SK-N-SH treated with all-trans-retinoic acid at 6 μM for 48 hours (cell line): ENCODE results near the gene LOXL3.
A peak's percentile ranks its signal among the peaks of the same experiment; 100 is the strongest.

Experiments used
- ATAC-seq: fragments of 200-7000 bp; cut with Tn5 transposase; 3 replicates; pipeline ENCODE4 v1.9.1; 2020; ENCODE audit warnings: mild to moderate bottlenecking, moderate library complexity
- ARNTL ChIP-seq: fragments of 450-650 bp; formaldehyde crosslinking; IDR thresholded peaks from 2 replicates; pipeline ENCODE4 v1.5.0; 2020; ENCODE audit warnings: low read depth, mild to moderate bottlenecking, moderate library complexity, borderline replicate concordance
- BACH2 ChIP-seq: fragments of 250-450 bp; sonication (Bioruptor Pico); IDR thresholded peaks from 2 replicates; pipeline ENCODE4 v1.9.0; 2021; ENCODE audit warnings: mild to moderate bottlenecking, borderline replicate concordance
- CSDC2 ChIP-seq: fragments of 250-450 bp; sonication (Bioruptor Pico); IDR thresholded peaks from 2 replicates; pipeline ENCODE4 v1.5.0; 2020; ENCODE audit warnings: mild to moderate bottlenecking, moderate library complexity
- CSRNP3 ChIP-seq: fragments of 250-450 bp; sonication (Bioruptor Pico); IDR thresholded peaks from 2 replicates; pipeline ENCODE4 v1.5.1; 2021; ENCODE audit warnings: mild to moderate bottlenecking, moderate library complexity
- ESRRG ChIP-seq: fragments of 250-450 bp; sonication (Bioruptor Pico); IDR thresholded peaks from 2 replicates; pipeline ENCODE4 v1.6.1; 2021; ENCODE audit warnings: mild to moderate bottlenecking
- GLIS3 ChIP-seq: fragments of 250-450 bp; sonication (Bioruptor Pico); IDR thresholded peaks from 2 replicates; pipeline ENCODE4 v1.5.0; 2020; ENCODE audit warnings: mild to moderate bottlenecking, moderate library complexity
- ISL1 ChIP-seq: fragments of 250-450 bp; sonication (Bioruptor Pico); IDR thresholded peaks from 2 replicates; pipeline ENCODE4 v2.1.2; 2022; ENCODE audit warnings: mild to moderate bottlenecking, moderate library complexity
- OSR1 ChIP-seq: fragments of 250-450 bp; sonication (Bioruptor Pico); IDR thresholded peaks from 2 replicates; pipeline ENCODE4 v1.8.0; 2022; ENCODE audit warnings: moderate library complexity, mild to moderate bottlenecking, inconsistent platforms
- POU6F1 ChIP-seq: fragments of 250-450 bp; sonication (Bioruptor Pico); IDR thresholded peaks from 2 replicates; pipeline ENCODE4 v1.8.0; 2021; ENCODE audit warnings: low read depth, mild to moderate bottlenecking, moderate library complexity, borderline replicate concordance
- PPARA ChIP-seq: fragments of 250-450 bp; sonication (Bioruptor Pico); IDR thresholded peaks from 2 replicates; pipeline ENCODE4 v1.5.0; 2020; ENCODE audit warnings: mild to moderate bottlenecking, borderline replicate concordance
- RARB ChIP-seq: fragments of 250-450 bp; sonication (Bioruptor Pico); IDR thresholded peaks from 2 replicates; pipeline ENCODE4 v1.8.0; 2021; ENCODE audit warnings: mild to moderate bottlenecking, moderate library complexity
- TCF4 ChIP-seq: fragments of 250-450 bp; sonication (Bioruptor Pico); IDR thresholded peaks from 2 replicates; pipeline ENCODE4 v1.8.0; 2021; ENCODE audit warnings: mild to moderate bottlenecking, moderate library complexity, borderline replicate concordance
- TOX ChIP-seq: fragments of 250-450 bp; sonication (Bioruptor Pico); IDR thresholded peaks from 2 replicates; pipeline ENCODE4 v1.8.0; 2021; ENCODE audit warnings: mild to moderate bottlenecking, moderate library complexity, borderline replicate concordance
- TSHZ2 ChIP-seq: fragments of 250-450 bp; sonication (Bioruptor Pico); IDR thresholded peaks from 2 replicates; pipeline ENCODE4 v1.5.0; 2020; ENCODE audit warnings: mild to moderate bottlenecking, moderate library complexity
- ZC3H10 ChIP-seq: fragments of 250-450 bp; sonication (Bioruptor Pico); IDR thresholded peaks from 2 replicates; pipeline ENCODE4 v1.5.1; 2021; ENCODE audit warnings: mild to moderate bottlenecking, moderate library complexity
- ZFP3 ChIP-seq: fragments of 250-450 bp; sonication (Bioruptor Pico); IDR thresholded peaks from 2 replicates; pipeline ENCODE4 v1.5.0; 2020; ENCODE audit warnings: mild to moderate bottlenecking, moderate library complexity
- ZFP30 ChIP-seq: fragments of 450-650 bp; formaldehyde crosslinking; IDR thresholded peaks from 2 replicates; pipeline ENCODE4 v1.5.0; 2022; ENCODE audit warnings: mild to moderate bottlenecking, moderate library complexity
- ZNF565 ChIP-seq: fragments of 450-650 bp; formaldehyde crosslinking; conservative IDR thresholded peaks from 2 replicates; pipeline ENCODE4 v1.5.0; 2020; ENCODE audit warnings: low read depth, mild to moderate bottlenecking, moderate library complexity
- ZNF70 ChIP-seq: fragments of 450-650 bp; formaldehyde crosslinking; IDR thresholded peaks from 2 replicates; pipeline ENCODE4 v1.5.0; 2020; ENCODE audit warnings: mild to moderate bottlenecking, moderate library complexity
- ZNF8 ChIP-seq: fragments of 450-650 bp; formaldehyde crosslinking; IDR thresholded peaks from 2 replicates; pipeline ENCODE4 v1.5.0; 2020; ENCODE audit warnings: mild to moderate bottlenecking, moderate library complexity
- TF ChIP-seq, protein P1 (sequence below): fragments of 250-450 bp; sonication (Bioruptor Pico); IDR thresholded peaks from 2 replicates; pipeline ENCODE4 v1.5.1; 2020; ENCODE audit warnings: low read depth, mild to moderate bottlenecking, moderate library complexity

LOXL3 gene

GRCh38 chr2:74576863-74577229 lies 23.1 kb upstream of the LOXL3 start:
- peak; percentile 6; the same call in 1 of the 3 replicates for ATAC-seq
- TF ChIP-seq ZFP3 (CRISPR knock-in tag), result no peak
- TF ChIP-seq RARB (CRISPR knock-in tag), result no peak
- no peak for TF ChIP-seq GLIS3 (CRISPR knock-in tag)
- TF ChIP-seq OSR1 (CRISPR knock-in tag), result no peak
- no peak for TF ChIP-seq TCF4 (CRISPR knock-in tag)
- no peak for TF ChIP-seq ESRRG (CRISPR knock-in tag)
- TF ChIP-seq POU6F1 (CRISPR knock-in tag), result no peak
- TF ChIP-seq, protein P1, sequence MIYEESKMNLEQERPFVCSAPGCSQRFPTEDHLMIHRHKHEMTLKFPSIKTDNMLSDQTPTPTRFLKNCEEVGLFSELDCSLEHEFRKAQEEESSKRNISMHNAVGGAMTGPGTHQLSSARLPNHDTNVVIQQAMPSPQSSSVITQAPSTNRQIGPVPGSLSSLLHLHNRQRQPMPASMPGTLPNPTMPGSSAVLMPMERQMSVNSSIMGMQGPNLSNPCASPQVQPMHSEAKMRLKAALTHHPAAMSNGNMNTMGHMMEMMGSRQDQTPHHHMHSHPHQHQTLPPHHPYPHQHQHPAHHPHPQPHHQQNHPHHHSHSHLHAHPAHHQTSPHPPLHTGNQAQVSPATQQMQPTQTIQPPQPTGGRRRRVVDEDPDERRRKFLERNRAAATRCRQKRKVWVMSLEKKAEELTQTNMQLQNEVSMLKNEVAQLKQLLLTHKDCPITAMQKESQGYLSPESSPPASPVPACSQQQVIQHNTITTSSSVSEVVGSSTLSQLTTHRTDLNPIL (CRISPR knock-in tag), result no peak
- TF ChIP-seq, all 23 proteins: peak for 0

DNA sequence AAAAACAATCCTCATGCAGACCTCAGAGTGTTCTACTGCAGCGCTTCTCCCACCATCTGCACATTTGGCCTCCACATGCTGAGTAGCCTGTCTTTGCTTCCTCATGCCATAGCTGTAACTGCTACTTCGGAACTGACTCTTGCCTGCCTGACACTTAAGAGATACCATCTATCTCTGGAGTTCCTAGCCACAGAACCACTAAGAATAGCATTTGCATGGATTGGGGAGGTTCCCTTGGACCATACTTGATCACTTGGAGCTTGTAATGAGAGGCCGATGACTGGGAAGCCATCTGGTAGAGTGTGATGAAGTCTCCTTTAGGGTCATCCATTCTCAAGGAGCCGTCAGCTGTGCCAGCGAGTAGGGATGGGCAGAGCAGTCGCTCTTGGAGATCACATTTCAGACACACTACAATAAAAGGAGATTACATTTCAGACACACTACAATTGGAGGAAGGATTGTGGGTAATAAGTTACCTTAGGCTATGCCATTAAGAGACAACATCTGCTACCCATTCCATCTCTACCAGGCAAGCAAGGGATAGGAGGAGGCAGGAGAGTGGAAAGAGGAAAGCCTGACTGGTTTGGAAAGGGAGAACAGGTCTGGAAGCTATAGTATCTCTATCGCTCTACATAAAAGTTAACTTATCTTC lies 22.6 kb upstream of the LOXL3 start:
- ATAC-seq, result no peak
- TF ChIP-seq RARB (CRISPR knock-in tag) (no peak), BACH2 (no peak), ZFP30 (CRISPR knock-in tag) (no peak), GLIS3 (CRISPR knock-in tag) (no peak), PPARA (CRISPR knock-in tag) (no peak)

GRCh38 chr2:74575320-74575719 lies 21.6 kb upstream of the LOXL3 start:
- no peak for ATAC-seq
- TF ChIP-seq TOX (CRISPR knock-in tag), result no peak
- TF ChIP-seq ZFP3 (CRISPR knock-in tag), result no peak
- TF ChIP-seq RARB (CRISPR knock-in tag), result no peak
- no peak for TF ChIP-seq ZNF565 (CRISPR knock-in tag)
- TF ChIP-seq, protein P1 (CRISPR knock-in tag), result no peak
- TF ChIP-seq ISL1, result no peak
- no peak for TF ChIP-seq CSRNP3 (CRISPR knock-in tag)
- TF ChIP-seq OSR1 (CRISPR knock-in tag), result no peak
- no peak for TF ChIP-seq POU6F1 (CRISPR knock-in tag)
- no peak for TF ChIP-seq TSHZ2
- no peak for TF ChIP-seq PPARA (CRISPR knock-in tag)
- no peak for TF ChIP-seq TCF4 (CRISPR knock-in tag)
- no peak for TF ChIP-seq ESRRG (CRISPR knock-in tag)
- no peak for TF ChIP-seq BACH2
- TF ChIP-seq ZNF8 (CRISPR knock-in tag), result no peak
- TF ChIP-seq ZNF70 (CRISPR knock-in tag), result no peak
- TF ChIP-seq ARNTL (CRISPR knock-in tag), result no peak
- TF ChIP-seq CSDC2, result no peak
- no peak for TF ChIP-seq ZC3H10
- no peak for TF ChIP-seq GLIS3 (CRISPR knock-in tag)
